Renal pelvis (tissue), 4 donors: ENCODE results near the gene SERINC5. TPM values are rescaled to one million over a fixed set of nuclear protein-coding genes. Genes with fewer than 3 reads are reported as not detected.
"Not testable (repeated sequence)": the region's sequence is repeated elsewhere in the genome, so short reads cannot be mapped to it uniquely, and the experiment has no call there.

Source experiments
- DNase-seq: peaks from one replicate; pipeline ENCODE4 v3.0.0-alpha.2; 2013
- polyA plus RNA-seq, 3 donors: library from polyadenylated mRNA; unstranded; fragments of 120-200 nt; gene quantifications; one replicate each; pipeline ENCODE4 v1.2.1, GENCODE V29; 2013; ENCODE audit not compliant: insufficient read length in 3 of 3

The SERINC5 gene
- polyA plus RNA-seq, 3 donors: 42.5 to 63.2 (median 61.0) TPM

GRCh38 chr5:80106916-80107315, 148.9 kb downstream of the SERINC5 start:
- DNase-seq: no peak

GRCh38 chr5:80105698-80106439, 150.0 kb downstream of the SERINC5 start:
- no peak for DNase-seq

GRCh38 chr5:80103371-80103770, 152.5 kb downstream of the SERINC5 start:
- DNase-seq: no peak

GRCh38 chr5:80101993-80102392, 153.9 kb downstream of the SERINC5 start:
- DNase-seq: no peak

- no peak for DNase-seq
Observed at GRCh38 chr5:80097451-80097850, 158.4 kb downstream of the SERINC5 start.

- no peak for DNase-seq
Observed at GRCh38 chr5:80094236-80094738, 161.6 kb downstream of the SERINC5 start.

GRCh38 chr5:80093796-80094195, 162.1 kb downstream of the SERINC5 start:
- DNase-seq: peak; percentile 72

GRCh38 chr5:80092486-80093107, 163.3 kb downstream of the SERINC5 start:
- no peak for DNase-seq

GRCh38 chr5:80091792-80092192, 164.1 kb downstream of the SERINC5 start:
- not testable (repeated sequence) for DNase-seq

- no peak for DNase-seq
Observed at GRCh38 chr5:80090884-80091166, 165.0 kb downstream of the SERINC5 start.

- no peak for DNase-seq
Observed at GRCh38 chr5:80083101-80083890, 172.6 kb downstream of the SERINC5 start.

- peak; percentile 69 for DNase-seq
Observed at GRCh38 chr5:80082731-80083100, 173.1 kb downstream of the SERINC5 start.

GRCh38 chr5:80082281-80082680, 173.6 kb downstream of the SERINC5 start:
- no peak for DNase-seq

GRCh38 chr5:80078921-80079320, 176.9 kb downstream of the SERINC5 start:
- DNase-seq: no peak

- no peak for DNase-seq
Observed at GRCh38 chr5:80077051-80077714, 178.7 kb downstream of the SERINC5 start.

- no peak for DNase-seq
Observed at GRCh38 chr5:80076131-80077050, 179.5 kb downstream of the SERINC5 start.

GRCh38 chr5:80072103-80073073, 183.5 kb downstream of the SERINC5 start:
- DNase-seq: no peak

GRCh38 chr5:80071510-80072021, 184.3 kb downstream of the SERINC5 start:
- DNase-seq: no peak

- no peak for DNase-seq
Observed at GRCh38 chr5:80070338-80071056, 185.4 kb downstream of the SERINC5 start.
